HCEC 1CT (cell line): ENCODE measurements around the gene TRIM65.
"Not testable (repeated sequence)": the region's sequence is repeated elsewhere in the genome, so short reads cannot be mapped to it uniquely, and the experiment has no call there.

Experiments
- DNase-seq: peaks from one replicate; pipeline ENCODE4 v3.0.0-alpha.2; 2017

Gene TRIM65

DNA sequence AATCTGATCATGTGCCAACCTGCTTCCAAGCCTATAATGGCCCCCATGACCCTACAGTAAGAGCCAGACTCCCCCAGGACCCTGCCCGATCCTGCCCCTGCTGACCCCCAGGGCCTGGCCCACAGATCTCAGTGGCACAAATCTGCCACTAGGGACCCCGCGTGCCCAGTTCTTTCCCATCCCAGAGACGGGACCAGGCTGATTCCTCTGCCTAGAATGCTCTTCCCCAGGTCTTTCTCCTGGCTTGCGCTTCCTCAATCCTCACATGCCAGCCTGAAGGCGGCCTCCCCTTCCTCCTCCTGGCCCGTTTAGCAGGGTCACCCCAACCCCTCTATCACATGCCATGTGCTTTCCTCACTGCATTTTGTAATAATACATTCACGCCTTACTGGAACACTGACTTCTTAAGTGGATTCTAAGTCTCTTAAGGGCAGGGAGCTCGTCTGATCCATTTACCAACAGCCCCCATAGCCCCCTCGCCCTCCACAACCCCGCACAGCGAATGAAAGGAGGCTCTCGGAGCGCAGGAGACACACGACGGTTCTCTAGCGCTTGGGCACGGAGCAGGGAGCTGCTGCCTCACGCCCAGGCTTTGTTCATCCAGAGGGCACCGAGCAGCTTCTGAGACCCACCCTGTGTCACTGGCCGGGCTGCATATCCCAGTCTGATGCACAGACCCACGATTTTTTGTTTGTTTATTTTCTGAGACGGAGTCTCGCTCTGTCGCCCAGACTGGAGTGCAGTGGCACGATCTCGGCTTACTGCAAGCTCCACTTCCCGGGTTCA lies 1.2 kb downstream of the TRIM65 start:
- peak; percentile 19 for DNase-seq

DNA sequence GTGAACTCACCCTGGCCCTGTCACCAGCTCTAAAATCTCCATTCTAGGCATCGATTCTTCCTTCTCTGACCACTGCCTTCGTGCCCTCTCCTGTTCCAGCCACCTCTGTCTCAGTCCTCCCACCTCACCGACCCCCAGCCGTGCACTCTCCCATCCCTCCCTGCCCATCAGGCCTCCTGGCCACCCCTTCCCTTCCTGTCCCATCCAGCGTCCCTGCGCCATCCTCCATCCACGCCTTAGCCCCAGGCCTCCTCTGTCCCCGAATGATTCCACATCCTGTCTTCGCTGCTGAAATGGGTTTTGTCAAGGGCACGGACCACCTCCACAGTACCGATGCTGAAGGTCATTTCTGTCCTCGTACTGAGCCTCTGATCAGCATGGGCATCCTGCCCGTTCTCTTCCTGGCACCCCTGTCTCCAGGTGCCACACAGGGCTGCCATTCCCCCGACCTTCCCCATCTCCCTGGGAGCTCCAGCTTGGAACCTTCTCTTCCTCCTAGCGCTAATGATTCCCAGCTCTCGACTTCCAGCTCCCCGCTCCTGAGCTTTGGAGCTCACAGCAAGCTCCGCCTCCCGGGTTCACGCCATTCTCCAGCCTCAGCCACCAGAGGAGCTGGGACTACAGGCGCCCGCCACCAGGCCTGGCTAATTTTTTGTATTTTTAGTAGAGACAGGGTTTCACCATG lies 2.6 kb downstream of the TRIM65 start:
- DNase-seq: no peak

DNA sequence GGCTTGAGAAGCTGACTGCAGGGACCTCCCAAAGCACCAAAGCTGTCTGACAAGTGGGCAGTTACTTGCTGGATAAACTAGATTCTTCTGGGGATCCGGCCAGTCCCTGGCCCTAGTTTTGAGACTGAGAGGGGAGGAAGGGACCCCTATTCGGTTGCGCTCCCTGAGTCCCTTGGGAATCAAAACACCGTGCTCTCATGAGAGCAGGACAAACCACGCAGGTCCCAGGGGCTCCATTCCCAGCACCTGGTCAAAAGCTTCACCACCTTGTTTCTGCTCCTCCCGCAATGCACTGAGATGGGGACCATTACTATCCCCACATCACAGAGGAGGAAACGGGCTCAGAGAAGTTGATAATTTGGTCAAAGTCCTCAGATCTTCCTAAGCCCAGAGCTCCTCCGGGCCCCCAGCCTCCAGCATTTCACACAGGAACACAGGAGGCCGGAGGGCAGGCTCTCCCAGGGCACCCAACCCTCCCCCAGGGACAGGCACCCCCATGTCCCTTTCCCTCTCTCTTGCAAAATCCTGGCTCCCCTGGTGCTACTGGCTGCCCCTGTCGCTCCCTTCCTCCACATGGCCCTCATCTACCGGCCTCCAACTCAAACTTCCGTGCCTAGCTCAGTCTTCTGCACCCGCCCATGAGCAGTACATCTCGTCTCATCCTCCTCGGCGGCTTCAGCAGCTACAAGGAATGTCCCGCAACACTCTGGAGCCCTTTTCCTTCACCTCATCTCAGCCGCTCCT lies 3.3 kb downstream of the TRIM65 start:
- no peak for DNase-seq

DNA sequence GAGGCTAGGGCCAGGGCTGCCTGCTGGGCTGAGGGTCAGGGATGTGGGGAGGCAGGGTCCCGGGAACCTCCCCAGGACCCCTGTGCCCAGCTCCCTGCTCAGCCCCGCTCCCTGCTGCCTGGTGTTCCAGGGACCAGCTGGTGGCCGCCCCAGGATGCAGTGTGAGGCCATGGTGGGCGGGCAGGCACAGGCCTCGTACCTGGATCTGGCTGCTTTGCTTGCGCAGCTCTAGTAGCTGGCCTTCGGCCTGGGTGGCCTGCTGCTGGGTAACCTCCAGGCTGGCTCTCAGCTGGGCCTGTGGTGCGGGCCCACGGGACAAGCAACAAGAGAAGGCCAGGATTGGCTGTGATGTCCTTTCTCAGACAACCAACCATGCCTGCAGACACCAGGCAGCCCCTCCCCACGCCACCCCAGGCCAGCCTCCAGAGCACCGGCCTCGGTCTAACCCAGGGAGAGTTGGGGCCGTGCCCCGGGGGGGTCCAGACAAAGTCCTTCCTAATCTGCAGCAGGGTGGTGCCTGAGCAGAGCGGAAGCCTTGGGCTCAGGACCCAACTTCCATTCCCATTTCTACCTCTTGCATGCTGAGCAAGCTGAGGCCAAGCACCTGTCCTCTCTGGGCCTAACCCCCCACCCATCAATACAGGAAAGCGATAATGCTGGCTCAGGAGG lies 4.1 kb downstream of the TRIM65 start:
- no peak for DNase-seq

DNA sequence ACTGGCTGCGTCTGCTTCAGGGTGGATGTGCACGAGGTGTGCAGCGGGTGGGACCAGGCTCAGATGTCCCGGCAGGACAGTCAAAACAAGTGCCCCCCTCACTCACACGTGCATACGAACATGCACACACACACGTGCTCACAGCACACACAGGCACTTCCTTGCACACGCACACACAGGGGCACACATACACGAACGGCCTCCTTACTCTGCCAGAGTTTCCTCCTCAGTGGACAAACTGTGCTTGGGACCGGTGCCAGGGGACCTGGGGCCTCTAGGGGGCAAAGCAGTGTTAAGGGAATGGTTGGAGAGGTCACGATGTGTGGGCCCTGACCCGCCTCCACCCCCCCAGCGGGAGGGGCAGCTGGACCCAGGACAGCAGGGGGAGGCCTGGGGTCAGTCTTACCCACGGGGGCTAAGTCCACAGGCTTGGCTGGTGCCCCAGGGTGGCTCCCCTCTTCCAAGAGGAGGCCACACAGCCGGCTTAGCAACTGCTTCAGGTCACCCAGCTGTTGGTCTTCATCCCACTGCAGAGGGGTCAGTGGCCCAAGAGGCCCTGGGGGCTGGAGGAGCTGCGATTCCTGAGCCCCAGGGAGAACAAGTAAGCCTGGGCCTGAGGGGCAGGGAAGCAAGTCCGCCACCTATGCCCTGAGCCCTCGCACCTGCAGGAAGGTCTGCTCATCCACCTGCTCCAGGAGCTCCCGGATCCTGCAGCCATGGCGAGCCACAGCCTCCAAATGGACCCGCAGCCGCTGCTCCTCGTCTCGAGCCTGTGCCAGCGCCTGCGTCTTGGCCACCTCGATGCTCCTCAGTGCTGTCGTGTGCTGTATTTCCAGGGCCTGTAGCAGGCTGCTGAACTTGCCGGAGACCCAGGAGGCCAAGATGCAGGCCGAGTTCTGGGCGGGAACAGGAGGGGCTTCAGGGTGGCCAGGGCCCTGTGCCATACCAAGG lies 4.9 kb downstream of the TRIM65 start:
- no peak for DNase-seq

DNA sequence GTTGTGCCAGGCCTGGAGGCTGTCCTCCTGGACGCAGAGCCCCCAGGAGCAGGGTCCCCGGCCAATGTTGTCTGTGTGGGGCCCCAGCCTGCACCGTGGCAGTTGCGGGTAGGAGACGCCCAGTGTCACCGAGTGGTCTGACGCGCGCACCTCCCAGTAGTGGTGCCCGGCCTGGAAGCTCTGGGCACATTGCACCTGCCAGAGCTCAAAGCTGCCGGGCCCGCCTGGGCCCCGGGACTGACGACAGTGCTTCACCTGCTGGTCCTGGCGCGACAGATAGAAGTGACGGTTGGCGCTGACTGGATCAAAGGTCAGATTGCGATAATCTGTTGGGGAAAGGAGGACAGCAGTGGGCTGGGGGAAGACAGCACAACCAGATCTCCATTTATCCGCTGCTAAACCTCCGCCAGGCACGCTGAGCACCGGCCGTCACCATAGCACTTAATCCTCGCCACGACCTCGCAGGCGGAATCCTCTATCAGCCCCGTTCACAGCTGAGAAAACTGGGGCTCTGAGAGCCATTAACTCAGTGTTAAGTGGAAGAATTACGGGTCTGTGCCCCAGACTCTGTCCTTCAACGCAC lies 5.6 kb downstream of the TRIM65 start:
- DNase-seq: no peak

DNA sequence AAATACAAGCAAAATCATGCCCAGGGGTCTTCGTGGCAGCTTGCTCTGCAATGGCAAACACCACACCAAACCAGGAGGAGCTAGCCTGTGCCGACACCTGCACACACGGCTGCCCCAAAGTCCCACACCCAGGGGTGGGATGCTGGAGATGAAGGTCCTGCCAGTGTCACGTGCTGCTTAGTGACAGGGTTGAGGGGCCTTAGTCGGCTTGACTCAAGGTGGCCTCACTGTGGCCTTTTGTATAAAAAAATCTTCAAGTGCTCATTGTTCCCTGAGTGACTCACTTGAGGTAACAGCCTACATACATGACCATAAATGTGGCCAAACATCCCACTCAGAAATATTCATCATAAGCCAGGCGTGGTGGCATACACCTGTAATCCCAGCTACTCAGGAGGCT lies 7.3 kb downstream of the TRIM65 start:
- DNase-seq: no peak

DNA sequence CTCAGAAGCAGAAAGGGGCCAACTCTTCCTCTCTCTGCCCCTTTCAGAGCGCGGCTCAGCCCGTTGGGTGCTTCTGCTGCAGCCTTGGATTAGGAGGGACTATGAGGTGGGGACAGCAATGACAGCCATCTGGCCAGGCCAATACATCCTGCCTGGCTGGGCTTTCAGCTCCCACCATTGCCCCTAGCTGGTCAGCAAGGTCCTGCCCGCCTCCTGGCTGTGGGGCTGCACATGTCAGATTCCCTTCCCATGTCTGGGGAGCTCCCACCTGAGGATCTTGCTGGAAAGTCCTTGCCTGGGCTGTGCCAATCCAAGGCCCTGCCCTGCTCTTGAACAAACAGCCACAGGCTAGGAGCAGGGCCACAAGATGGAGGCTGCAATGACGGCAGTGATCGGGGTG lies 8.3 kb downstream of the TRIM65 start:
- no peak for DNase-seq

DNA sequence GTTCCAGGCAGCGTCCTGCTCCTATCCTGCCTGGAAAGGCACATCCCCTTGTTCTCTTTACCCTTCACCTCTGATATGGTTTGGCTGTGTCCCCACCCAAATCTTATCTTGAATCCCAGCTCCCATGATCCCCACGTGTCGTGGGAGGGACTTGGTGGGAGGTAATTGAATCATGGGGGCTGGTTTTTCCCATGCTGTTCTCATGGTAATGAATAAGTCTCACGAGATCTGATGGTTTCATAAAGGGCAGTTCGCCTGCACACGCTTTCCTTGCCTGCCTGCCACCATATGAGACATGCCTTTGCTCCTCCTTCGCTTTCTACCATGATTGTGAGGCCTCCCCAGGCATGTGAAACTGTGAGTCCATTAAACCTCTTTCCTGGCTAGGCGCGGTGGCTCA lies 10.9 kb downstream of the TRIM65 start:
- not testable (repeated sequence) for DNase-seq

DNA sequence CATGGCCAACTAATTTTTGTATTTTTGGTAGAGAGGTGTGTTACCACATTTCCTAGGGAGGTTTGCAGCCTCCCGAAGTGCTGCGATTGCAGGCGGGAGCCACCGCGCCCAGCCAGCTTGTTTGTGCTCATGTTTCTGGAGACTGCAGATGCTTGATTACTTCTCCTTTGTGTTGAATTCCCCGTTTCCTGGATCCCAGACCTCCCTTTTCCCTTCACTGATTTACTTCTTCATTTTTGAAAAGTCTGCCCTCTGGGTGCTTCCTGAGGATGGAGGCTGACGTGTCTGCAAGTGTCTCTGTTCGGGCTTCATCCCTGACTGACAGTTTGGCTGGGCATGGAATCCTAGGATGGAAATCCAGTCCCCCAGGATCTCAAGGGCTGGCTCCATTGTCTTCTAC lies 11.3 kb downstream of the TRIM65 start:
- DNase-seq: no peak

DNA sequence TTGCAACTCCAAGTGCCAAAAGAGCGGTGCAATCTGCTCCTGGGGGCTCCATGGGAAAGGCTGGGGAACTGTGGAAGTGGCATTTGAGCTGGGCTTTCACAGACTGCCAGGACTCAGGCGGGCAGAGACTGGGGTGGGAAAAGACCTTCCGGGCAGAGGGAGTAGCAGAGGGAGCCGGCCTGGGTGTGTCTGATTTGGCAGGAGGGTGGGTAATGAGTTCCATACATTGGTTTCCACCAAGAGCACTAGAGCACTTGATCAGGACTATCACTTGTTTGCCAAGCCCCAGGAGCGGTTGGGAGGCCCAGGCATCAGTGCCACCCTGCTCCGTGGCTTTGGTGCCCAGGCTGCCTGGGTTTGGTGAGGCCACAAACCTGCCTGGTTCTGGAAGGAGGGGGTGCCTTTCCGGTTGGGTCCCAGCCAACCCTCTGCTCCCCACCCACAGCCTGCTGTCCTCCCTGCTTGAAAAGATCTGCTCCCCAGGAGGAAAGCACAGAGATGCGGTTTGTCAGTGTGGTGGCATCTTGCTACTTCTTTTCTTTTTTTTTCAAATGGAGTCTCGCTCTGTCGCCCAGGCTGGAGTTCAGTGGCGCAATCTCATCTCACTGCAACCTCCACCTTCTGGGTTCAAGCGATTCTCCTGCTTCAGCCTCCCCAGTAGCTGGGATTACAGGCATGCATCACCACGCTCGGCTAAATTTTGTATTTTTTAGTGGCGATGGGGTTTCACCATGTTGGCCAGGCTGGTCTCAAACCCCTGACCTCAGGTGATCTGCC lies 14.9 kb downstream of the TRIM65 start:
- no peak for DNase-seq

DNA sequence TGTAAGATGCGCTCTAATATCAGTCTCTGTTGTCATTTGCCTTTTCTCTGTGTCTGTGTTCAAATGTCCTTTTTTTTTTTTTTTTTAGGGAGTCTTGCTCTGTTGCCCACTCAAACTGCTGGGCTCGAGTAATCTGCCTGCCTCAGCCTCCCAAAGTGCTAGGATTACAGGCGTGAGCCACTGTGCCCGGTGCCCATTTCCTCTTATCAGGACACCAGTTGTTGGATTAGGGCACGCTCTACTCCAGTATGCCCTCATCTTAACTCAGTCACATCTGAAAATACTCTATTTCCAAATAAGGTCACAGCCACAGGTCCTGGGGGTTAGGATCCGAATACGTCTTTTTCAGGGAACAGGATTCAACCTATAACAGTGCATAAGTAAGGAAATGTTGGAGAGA lies 16.5 kb downstream of the TRIM65 start:
- DNase-seq: no peak

DNA sequence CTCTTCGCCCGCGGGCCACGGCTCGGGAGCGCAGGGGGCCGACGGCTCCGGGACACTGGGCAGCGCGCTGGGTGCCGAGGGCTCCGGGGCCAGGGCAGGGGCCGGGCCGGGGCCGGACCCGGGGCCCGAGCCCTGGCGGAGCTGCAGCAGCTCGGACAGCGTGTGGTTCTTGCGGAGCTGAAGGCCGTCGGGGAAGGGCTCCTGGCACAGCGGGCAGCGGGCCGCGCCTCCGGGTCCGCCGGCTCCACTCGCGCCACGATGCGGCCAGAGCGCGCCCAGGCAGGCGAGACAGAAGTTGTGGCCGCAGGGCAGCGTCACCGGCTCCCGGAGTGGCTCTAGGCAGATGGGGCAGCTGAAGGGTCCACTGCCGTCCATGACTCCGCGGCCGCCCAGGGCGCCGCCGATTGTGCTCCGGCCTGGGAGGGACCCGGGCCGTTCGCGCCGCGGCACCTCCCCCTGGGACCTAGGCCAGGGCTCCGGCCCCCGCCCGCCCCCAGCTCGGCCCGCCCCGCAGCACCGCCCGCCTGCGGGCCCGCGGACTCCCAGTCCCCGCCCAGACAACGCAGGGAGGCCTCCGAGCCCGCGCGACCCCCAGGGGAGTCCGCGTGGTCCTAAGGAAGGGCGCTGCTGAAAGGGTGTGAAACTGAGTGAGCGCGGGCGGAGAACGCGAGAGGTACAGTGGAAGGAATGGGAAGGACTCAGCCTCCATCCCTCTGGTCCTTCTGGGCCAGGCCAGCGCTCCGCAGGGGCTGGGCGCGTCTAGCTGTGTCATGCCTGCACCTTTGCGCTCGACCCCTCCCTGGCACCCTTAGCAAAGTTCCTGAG lies 18.4 kb downstream of the TRIM65 start, which contains the start of gene TRIM47:
Gene TRIM47, minus strand, starts transcription at position 408 of the 825 bp plus-strand sequence. Its CDS starts 33 bp downstream, at position 375.
- peak; percentile 41 for DNase-seq

DNA sequence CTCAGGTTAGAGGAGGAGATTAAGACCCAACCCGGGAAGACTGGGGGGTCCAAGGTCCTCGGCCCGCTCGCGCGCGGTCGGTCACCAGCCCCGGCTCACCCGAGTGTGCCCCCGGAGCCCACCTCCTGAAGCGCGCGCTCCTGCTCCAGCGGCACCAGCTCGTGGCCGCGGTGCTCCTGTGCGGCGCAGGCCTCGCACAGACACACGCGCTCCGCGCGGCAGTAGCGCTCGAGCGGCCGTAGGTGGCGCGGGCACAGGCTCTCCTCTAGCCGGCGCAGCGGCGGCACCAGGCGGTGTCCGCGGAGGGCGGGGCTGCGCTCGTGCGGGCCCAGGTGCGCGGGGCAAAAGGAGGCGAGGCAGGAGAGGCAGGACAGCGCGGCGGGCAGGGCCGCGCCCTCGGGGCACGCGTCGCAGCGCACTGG lies 19.0 kb downstream of the TRIM65 start:
- peak; percentile 79 for DNase-seq

DNA sequence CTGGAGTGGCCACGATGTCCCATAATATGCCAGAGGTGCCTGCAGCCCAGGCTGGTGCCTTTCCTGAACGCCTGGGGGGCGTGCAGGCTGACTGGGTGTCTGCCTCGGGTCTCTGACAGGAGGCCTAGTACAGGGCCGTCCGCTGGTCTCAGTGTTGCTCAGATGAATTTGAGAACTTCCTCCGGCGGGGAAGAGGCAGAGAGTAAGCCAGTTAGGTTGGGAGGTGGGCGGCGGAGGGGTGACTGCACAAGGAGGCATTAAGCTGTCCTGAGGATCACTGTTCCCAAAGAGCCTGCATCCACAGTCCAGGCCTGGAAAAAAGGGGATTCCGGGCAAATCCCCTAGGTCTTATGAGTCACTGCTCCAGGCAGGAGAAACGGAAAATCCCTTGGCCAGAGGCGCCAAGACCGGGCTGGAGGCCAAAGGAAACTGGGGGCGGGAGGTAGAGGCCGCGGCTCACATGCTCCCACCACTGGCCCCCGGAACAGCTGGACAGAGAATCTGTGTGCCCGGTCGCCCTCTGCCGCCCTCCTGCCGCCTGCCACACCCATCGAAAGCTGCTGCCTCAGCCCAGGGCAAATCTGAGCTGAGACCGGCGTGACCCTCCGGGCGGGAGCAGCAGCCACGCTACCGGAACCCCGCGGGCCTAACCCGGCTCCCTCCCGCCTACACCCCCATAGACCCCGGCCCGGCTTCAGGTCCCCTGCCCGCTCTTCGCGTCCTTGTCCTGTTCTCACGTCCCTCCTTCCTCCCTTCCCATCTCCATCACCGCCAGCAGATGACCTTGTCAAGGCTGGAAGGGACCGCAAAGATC lies 19.6 kb downstream of the TRIM65 start:
- peak; percentile 92 for DNase-seq

DNA sequence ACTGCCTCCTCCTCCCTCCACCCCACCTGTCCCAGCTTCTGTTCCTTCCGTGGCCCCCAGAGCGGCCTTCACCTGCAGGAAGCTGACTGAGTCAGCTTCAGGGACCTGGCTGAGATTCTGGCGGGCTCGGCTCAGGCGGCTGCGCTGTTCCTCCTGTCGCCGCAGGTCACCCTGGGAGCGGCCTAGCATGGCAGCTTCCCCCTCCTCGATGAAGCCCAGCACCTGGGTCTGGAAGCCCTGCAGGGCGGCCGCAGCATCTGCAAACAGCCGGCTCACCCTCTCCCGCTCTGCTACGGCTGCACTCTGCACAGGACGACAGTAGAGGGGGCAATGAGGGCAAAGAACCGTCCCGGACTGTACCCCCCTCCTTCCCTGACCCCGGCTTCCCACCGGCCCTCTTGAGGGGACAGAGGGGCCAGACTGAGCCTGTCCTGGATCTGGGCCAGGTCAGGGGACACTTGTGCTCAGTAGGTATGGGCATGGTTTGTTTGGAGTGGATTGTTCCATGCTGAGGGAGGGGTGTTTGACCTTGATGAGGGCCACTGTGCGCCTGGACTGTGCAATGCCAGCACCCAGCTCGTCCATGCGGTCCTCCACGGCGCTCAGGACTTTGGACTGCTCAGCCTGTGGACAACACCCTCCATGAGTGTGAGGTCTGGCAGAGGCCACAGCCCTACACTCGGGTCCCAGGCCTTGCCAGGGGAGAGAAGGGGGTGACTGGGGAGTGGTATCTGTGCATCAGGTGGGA lies 20.4 kb downstream of the TRIM65 start:
- DNase-seq: no peak

DNA sequence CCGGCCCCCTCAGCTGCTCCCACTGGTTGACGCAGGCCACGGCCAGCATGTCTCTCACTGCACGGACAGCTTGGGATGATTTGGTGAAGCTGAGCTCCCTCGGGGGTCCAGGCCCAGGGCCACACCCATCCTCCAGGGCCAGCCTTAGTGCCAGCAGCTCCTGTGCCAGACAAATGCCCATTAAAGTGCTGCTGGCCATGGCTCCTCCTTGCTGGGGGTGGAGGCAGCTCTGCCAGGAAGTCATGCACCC lies 20.9 kb downstream of the TRIM65 start:
- no peak for DNase-seq

DNA sequence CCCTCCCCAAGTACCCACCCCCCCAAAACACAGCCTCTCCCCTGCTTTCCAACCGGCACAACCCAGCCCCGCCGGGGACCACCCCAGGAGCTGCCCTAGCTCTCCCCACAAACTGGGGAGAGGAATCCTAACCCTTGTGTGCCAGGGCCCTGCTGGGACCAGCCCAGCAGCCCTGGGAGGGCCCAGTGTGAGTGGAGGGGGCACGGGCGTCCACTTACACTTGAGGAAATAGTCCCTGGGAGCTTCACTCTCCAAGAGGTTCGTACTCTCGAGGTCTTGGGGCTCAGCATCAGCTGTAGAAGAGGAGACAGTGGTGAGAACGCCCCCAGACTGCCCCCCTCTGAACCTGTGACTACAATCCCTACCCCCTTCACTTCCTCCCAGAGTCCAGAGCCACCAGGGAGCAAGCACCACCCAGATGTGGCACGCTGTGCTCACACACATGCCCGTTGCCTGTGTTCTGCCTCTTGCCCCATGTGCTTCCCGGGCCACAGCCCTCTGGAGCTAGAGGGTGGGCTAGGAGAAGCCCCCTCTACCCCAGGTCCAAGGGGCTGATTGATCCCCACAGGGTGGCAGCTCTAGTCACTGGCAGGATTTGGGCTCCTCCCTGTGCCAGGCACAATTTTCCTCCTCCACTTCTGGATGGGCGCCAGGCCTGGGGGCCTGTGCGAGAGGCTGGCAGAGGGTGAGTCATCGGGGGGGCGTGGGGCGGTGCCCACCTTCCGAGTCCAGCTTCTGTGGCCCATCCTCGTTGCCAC lies 21.4 kb downstream of the TRIM65 start:
- no peak for DNase-seq
